LHCN-M2 (cell line): ENCODE measurements around the gene MRPL41. TPM values are rescaled to one million over a fixed set of nuclear protein-coding genes. Genes with fewer than 3 reads are reported as not detected.
"Not testable (repeated sequence)": the region's sequence is repeated elsewhere in the genome, so short reads cannot be mapped to it uniquely, and the experiment has no call there.

Experiments
- DNase-seq: peaks from one replicate; pipeline ENCODE4 v3.0.0-alpha.2; 2012; ENCODE audit warnings: low read depth
- total RNA-seq: library from RNA; depleted of rRNA; stranded (reverse); fragments of >200 nt; gene quantifications from 2 replicates; pipeline ENCODE4 v1.2.3, GENCODE V29; 2014; rRNA removed

MRPL41 gene
- total RNA-seq, 1 experiment from 2014 or later: 63.0 TPM

DNA sequence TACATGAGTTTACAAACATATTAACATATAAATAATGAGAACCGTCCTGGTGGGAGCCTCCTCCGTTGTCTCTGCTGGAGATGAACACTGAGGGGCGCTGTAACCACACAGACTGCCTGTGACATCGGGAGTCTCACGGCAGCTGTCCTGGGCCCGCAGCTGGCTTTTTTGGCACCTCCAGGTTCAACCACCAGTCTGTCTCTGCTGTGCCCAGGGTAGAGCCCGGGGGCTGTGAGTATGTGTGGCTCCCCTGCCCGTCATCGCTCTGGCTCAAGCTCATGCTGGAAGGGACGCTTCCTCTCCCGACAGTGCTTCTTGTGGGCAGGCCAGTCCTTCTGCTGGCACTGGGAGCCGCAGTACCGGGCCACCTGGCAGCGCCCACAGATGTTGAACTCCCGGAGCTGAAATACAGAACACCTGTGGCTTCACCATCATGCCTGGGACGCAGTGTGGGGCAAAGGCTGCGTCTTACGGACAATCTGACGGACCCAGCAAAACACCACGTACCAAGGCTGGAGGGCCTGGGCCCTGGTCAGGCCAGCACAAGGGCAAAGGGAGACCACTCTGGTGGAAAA lies 30.7 kb downstream of the MRPL41 start:
- DNase-seq: peak; percentile 29

DNA sequence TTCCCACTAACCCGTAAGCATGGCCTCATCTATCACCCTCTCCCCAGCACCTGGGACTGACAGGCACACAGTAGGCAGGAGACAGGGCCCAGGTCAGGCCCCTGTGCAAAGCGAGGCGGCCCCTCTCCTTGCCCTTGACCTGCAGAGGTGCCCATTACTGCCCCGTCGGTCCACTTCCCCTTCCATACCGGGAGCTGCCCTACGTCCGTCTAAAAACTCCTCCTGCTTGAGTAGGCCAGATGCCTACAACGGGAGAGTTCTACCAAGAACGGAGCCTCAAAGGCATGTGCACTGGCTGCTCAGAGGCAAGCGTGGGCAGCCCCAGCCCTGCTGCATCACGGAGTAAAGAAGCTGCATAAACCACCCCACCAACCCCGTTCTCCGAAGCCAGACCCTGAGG lies 31.7 kb downstream of the MRPL41 start:
- no peak for DNase-seq

DNA sequence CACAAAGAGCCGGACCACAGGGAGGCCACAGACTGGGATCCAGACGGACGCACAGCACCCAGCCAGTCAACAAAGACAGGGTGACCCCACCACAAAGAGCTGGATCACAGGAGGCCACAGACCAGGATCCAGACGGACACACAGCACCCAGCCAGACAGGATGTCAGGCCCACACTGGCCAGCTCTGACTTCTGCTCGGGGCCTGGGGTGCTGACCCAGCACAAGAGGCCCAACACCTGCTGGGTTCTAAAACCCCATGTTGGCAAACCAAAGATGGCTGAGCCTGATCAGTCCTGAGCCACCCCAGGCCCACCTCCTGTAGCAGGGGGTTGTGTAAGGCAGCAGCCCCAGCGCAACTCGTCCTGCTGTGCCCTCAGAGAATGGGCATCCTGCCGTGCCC lies 32.3 kb downstream of the MRPL41 start:
- DNase-seq: no peak

DNA sequence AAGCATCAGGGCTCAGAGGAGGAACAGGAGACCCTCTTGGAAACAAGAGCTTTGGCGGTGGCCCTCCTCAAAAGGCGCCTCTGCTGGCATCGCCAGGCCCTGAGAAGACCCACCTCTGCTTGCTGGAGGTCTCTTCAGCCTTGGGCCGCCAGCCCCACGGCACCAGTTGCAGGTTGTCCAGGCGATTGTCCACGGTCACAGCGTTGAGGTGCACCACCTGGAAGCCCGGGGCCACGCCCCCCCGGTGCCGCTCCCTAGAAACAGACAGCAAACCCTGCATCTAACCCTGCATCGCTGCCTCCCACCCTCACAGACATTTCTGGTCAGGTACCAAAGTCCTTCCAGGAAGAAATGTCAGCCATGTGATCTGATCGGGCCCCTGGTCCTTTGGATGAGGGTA lies 35.2 kb downstream of the MRPL41 start:
- DNase-seq: no peak

DNA sequence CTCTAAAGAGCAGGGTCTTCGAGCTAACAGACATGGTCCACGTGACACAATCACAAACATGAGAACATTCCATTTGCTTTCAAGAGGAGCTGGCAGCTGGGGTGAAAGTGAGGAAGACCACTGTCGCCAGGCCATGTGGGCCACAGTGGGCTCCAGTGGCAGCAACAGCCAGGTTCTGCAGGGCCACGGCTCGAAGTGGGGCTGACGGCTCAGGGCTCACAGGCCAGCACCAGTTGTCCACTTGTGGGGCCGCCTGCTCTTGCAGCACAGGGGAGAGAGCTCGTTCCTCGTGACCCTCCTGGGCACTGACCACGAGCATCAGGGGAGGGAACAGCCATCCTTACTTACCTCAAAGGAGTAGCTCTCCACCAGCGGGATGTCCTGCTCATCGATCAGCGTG lies 36.6 kb downstream of the MRPL41 start:
- DNase-seq: no peak

DNA sequence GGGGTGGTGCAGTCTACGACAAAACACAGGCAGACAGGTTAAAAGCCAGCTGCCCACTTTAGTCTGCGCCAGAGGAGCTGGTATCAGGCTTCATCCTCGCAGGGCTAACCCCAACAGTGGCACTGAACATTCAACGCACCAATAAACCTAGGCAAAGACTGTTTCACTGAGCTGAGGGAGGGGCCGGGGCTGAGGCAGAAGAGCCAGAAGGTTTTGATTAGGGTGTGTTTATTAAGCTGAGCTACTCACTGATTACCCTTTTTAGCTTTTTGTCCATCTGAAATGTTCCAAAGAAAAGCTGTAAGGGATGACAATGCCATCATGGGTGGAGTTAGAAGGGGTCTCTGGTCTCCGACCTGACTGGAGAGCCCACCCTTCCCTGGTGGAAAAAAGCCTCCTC lies 37.2 kb downstream of the MRPL41 start:
- DNase-seq: no peak

DNA sequence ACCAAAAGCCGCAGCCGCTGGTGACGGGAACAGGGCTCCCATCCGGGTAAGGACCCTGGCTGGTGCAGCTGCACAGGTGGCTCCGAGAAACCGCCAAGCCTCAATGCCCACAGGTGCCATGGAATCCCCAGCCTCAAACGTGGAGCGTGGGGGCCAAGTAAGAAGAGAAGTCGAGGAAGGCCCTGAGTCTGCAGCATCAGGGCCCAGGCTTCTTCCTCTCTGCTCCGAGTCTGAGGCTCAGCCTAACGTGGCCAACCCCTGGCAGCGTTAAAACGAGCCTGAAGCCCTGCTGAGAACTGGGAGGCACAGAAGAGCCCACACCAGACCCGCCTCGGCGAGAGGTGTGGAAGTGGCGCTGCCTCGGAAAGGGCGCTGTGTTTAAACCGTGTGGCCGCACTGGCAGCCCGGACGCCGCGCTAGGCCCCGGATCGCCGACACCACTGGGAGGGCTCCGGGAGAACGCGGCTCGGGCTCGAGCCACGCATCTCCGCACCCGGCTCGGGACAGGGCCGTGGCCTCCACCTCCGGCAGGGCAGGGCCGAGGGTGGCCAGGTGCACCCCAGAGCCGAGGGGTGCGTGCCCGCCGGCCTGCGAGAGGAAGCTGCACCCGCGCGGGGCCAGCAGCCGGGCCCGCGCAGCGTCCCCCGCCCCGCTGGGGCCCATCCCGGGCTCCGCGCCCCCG lies 37.9 kb downstream of the MRPL41 start:
- no peak for DNase-seq

DNA sequence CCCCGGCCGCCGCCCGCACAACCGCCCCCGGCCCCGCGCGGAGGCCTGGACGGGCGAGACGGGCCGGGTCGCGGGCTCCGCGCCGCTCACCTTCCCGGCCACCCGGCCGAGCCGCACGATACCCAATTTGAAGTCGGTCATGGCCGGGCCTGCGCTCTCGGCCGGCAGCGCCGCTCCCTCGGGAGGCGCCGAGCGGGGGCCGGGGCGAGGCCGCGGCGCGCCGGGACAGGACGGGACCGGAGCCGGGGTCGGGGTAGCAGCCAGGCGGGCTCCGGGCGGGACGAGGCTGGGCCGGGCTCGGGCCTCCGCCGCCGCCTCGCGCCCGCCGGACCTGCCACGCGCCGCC lies 38.4 kb downstream of the MRPL41 start:
- no peak for DNase-seq

DNA sequence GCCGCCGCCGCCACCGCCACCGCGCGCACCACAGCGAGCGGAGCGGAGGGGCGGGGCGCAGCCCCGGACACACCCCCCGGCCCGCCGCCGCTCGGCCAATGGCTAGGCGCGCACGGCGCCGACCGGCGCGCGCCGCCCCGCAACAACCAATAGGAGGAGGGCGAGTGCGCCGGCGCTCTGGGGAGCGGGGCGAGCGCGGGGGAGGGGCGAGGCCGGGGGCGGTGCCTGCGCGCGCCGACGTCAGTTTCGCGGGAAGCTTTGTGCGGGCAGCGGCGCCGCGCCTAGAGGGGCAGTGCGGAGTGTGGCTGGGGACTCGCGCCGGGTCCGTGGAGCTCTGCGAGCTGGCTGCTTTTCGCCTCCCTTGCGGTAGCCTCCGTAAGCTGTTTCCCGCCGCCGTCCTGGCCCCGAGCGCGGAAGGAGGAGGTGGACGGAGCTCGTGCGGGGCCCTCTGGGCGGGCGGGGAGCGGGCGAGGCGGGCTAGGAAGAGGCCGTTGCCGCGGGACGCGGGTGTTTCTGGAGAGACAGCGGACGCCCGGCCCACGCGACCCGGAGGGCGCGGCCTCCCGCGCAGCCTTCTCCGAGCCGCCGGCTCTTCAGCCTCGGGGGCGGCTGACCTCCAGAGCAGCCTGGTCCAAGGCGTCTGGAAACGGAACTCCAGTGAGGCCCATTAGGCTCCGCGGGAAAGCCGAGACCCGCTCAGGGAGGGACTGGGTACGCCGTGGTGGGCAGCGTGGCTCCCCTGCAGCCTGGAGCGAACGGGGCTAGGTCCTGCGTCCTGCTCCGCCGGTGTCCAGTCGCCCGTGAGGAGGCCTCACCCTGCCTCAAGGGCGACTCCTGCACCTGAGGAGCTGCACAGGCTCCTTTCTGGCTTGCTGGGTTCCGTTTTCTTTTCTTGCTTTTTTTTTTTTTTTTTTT lies 39.0 kb downstream of the MRPL41 start, which contains the start of gene ZMYND19:
Gene ZMYND19, minus strand, starts transcription at position 44 of the 915 bp plus-strand sequence. CDS start 249 bp downstream, outside the sequence.
- peak; percentile 83 for DNase-seq

DNA sequence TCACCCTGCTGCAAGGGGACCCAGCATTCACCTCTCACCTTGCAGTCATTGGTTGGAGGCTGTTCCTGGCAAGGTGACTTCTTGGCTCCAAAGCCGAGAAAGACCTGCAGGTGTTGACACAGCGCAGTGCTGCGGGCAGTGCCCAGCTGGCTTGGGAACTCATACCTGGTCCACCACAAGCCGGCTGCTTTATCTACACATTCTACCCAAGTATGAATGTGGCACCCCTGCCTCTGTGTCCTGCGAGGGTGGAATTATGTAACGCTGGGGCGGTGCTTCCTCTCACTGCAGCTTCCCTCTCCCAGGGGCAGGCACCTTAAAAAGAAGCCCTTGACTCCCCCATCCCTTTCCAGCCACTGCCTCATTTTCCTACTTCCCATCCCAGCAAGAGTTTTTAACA lies 41.1 kb downstream of the MRPL41 start:
- no peak for DNase-seq

DNA sequence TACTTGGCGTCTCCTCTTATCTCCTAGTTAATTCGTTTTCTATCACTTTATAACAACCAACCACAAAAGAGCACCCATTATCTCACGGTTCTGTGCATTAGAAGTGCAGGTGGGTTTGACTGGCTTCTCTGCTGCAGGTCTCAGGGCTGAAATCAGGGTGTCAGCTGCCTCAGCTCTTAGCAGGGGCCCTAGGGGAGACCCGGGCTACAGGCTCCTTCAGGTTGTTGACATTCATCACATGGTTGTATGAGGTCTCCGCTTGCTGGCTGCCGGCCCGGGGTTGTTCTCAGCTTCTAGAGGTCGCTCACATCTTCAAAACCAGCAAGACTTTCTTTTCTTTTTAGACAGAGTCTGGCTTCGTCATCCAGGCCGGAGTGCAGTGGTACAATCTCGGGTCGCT lies 41.5 kb downstream of the MRPL41 start:
- DNase-seq: no peak

DNA sequence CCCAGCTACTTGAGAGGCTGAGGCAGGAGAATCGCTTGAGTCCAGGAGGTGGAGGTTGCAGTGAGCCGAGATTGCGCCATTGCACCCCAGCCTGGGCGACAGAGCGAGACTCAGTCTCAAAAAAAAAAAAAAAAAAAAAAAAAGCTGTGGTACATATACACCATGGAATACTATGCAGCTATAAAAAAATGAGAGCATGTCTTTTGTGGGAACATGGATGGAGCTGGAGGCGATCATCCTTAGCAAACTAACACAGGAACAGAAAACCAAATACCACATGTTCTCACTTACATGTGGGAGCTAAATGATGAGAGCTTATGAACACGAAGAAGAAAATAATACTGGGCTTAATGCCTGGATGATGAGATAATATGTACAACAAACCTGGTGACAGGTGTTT lies 44.9 kb downstream of the MRPL41 start:
- not testable (repeated sequence) for DNase-seq

DNA sequence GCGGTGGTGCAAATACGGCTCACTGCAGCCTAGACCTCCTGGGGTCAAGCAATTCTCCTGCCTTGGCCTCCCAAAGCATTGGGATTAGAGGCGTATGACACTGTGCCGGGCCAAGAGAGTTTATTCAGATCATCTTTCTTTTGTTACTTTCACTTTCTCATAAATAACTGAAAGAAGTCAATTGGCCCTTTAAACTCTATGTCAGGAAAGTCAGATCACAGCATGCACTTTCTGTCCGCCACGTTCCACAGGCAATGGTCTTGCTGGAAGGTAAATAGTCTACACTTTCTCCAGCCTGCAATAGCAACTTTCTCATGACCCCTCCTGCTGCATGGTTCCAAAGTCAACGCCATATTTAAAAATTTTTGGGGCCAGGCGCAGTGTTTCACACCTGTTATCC lies 47.3 kb downstream of the MRPL41 start:
- no peak for DNase-seq

Other genes with a start within 250 kb of the MRPL41 start
- 0.06 TPM in 1 of 2 replicates, not detected in the other for gene NRARP, start 249.6 kb upstream of the MRPL41 start, total RNA-seq
- gene EXD3, start 128.7 kb upstream of the MRPL41 start, total RNA-seq: 4.0 and 6.5 TPM in 2 replicates
- 0.17 and 0.19 TPM in 2 replicates for gene NOXA1, start 128.5 kb upstream of the MRPL41 start, total RNA-seq
- not detected in 2 replicates for gene ENTPD8, start 110.5 kb upstream of the MRPL41 start, total RNA-seq
- 53.7 and 64.0 TPM in 2 replicates for gene NSMF, start 92.5 kb upstream of the MRPL41 start, total RNA-seq
- 0.17 and 0.26 TPM in 2 replicates for gene PNPLA7, start 1.5 kb upstream of the MRPL41 start, total RNA-seq
- 26.4 and 36.6 TPM in 2 replicates for gene DPH7, start 27.0 kb downstream of the MRPL41 start, total RNA-seq
- gene ZMYND19, start 38.6 kb downstream of the MRPL41 start, total RNA-seq: 36.1 and 38.5 TPM in 2 replicates
- 13.6 and 16.4 TPM in 2 replicates for gene ARRDC1, start 53.8 kb downstream of the MRPL41 start, total RNA-seq
- 34.8 and 43.5 TPM in 2 replicates for gene EHMT1, start 67.1 kb downstream of the MRPL41 start, total RNA-seq